Chondrocyte (in vitro differentiated cells): ENCODE results near the gene KCND1. TPM values are rescaled to one million over a fixed set of nuclear protein-coding genes. Genes with fewer than 3 reads are reported as not detected.
A peak's percentile ranks its signal among the peaks of the same experiment; 100 is the strongest.

ENCODE experiments used
- DNase-seq: peaks from one replicate; pipeline ENCODE4 v3.0.0; 2021; ENCODE audit warnings: mixed read lengths, low spot score
- H3K27ac Mint-ChIP-seq: one replicate; pipeline ENCODE4 v1.8.0; 2021; ENCODE audit warnings: mild to moderate bottlenecking, moderate library complexity, mixed read lengths; ENCODE audit not compliant: unreplicated experiment
- H3K27me3 Mint-ChIP-seq: 2 replicates; pipeline ENCODE4 v1.8.0; 2021; ENCODE audit warnings: low read depth, mixed read lengths
- H3K36me3 Mint-ChIP-seq: 2 replicates; pipeline ENCODE4 v1.8.0; 2021; ENCODE audit warnings: low read depth, mixed read lengths
- H3K4me1 Mint-ChIP-seq: 2 replicates; pipeline ENCODE4 v1.8.0; 2021; ENCODE audit warnings: low read depth, mild to moderate bottlenecking, mixed read lengths
- H3K4me3 Mint-ChIP-seq: one replicate; pipeline ENCODE4 v1.8.0; 2021; ENCODE audit warnings: mild to moderate bottlenecking, moderate library complexity, mixed read lengths; ENCODE audit not compliant: unreplicated experiment
- H3K9me3 Mint-ChIP-seq: 2 replicates; pipeline ENCODE4 v1.8.0; 2021; ENCODE audit warnings: low read depth, mixed read lengths
- CTCF ChIP-seq: fragments of 200-600 bp; sonication (generic); IDR thresholded peaks from 2 replicates; pipeline ENCODE4 v1.5.0; 2021; ENCODE audit warnings: antibody characterized with exemption, mild to moderate bottlenecking, moderate library complexity
- total RNA-seq: library from RNA; stranded (reverse); gene quantifications from 3 replicates; pipeline ENCODE4 v1.2.1, GENCODE V29; 2021

Gene KCND1
- total RNA-seq, 1 donor from 2014 or later = 1.7 TPM

GRCh38 chrX:48997865-48998264, 26.2 kb upstream of the KCND1 start:
- no peak overlapping the region for H3K4me3 Mint-ChIP-seq
- TF ChIP-seq CTCF = no peak
- peaks cover 14% of the 10 kb centered on the region for H3K4me1 Mint-ChIP-seq
- H3K9me3 Mint-ChIP-seq = peaks cover 11% of the 10 kb centered on the region
- no peaks in the 10 kb centered on the region for H3K27me3 Mint-ChIP-seq
- no peak overlapping the region for H3K27ac Mint-ChIP-seq
- no peak for DNase-seq
- peaks cover 19% of the 10 kb centered on the region for H3K36me3 Mint-ChIP-seq

- Mint-ChIP-seq H3K4me3 (no peak overlapping the region), H3K27me3 (no peaks in the 10 kb centered on the region)
These were observed 25.8 kb upstream of the KCND1 start for GRCh38 chrX:48997455-48997854.

GRCh38 chrX:48996969-48997368, 25.3 kb upstream of the KCND1 start:
- Mint-ChIP-seq H3K27ac (no peak overlapping the region), H3K27me3 (no peaks in the 10 kb centered on the region)

More at GRCh38 chrX:48997455-48997854, 25.8 kb upstream of the KCND1 start:
- no peak for DNase-seq
- no peak for TF ChIP-seq CTCF
- Mint-ChIP-seq H3K4me1 (peaks cover 14% of the 10 kb centered on the region), H3K9me3 (peaks cover 11% of the 10 kb centered on the region), H3K36me3 (peaks cover 20% of the 10 kb centered on the region), H3K27ac (no peak overlapping the region)

GRCh38 chrX:48992341-48992740, 20.7 kb upstream of the KCND1 start:
- Mint-ChIP-seq H3K4me3 (no peak overlapping the region), H3K36me3 (peaks cover 21% of the 10 kb centered on the region), H3K9me3 (peaks cover 6% of the 10 kb centered on the region), H3K27me3 (no peaks in the 10 kb centered on the region), H3K4me1 (no peaks in the 10 kb centered on the region), H3K27ac (no peak overlapping the region)
- TF ChIP-seq CTCF = no peak
- DNase-seq = no peak

More at GRCh38 chrX:48996969-48997368, 25.3 kb upstream of the KCND1 start:
- Mint-ChIP-seq H3K36me3 (peaks cover 21% of the 10 kb centered on the region), H3K9me3 (peaks cover 11% of the 10 kb centered on the region), H3K4me3 (no peak overlapping the region), H3K4me1 (peaks cover 14% of the 10 kb centered on the region)
- no peak for TF ChIP-seq CTCF
- DNase-seq = peak; percentile 33

- H3K27ac Mint-ChIP-seq = no peak overlapping the region
- H3K4me1 Mint-ChIP-seq = no peaks in the 10 kb centered on the region
- no peak for TF ChIP-seq CTCF
- DNase-seq = peak; percentile 36
- peaks cover 4% of the 10 kb centered on the region for H3K9me3 Mint-ChIP-seq
- H3K4me3 Mint-ChIP-seq = no peak overlapping the region
- H3K36me3 Mint-ChIP-seq = peaks cover 18% of the 10 kb centered on the region
- no peaks in the 10 kb centered on the region for H3K27me3 Mint-ChIP-seq
These were observed 17.8 kb upstream of the KCND1 start for GRCh38 chrX:48989483-48989882.
